Heart right ventricle (tissue), 16 donors: ENCODE results near the gene NUCB1. TPM values are rescaled to one million over a fixed set of nuclear protein-coding genes. Genes with fewer than 3 reads are reported as not detected.

Source experiments
- ATAC-seq, 8 donors: fragments of 200-7000 bp; cut with Tn5 transposase; one replicate each; pipeline ENCODE4 v1.9.1; 2020; ENCODE audit warnings: mild to moderate bottlenecking in 8 of 8, moderate library complexity in 8 of 8, moderate number of reproducible peaks in 1 of 8
- DNase-seq, 2 donors: peaks; one replicate each; pipeline ENCODE4 v3.0.0-alpha.2; 2020
- H3K27ac ChIP-seq, 10 donors: fragments of 200-600 bp; sonication (generic) in 2 of 10; one replicate each; pipeline versions ENCODE4 v1.5.0 to v1.8.0; 2020 to 2022; ENCODE audit warnings: mild to moderate bottlenecking in 3 of 10
- H3K27me3 ChIP-seq, 7 donors: fragments of 200-600 bp; one replicate each; pipeline ENCODE4 v1.8.0; 2021 to 2022; ENCODE audit warnings: mild to moderate bottlenecking in 2 of 7
- H3K36me3 ChIP-seq, 9 donors: fragments of 200-600 bp; sonication (generic) in 1 of 9; one replicate each; pipeline versions ENCODE4 v1.5.0 to v1.8.0; 2020 to 2022; ENCODE audit warnings: mild to moderate bottlenecking in 2 of 9
- H3K4me1 ChIP-seq, 9 donors: fragments of 200-600 bp; sonication (generic) in 1 of 9; one replicate each; pipeline versions ENCODE4 v1.5.0 to v1.8.0; 2020 to 2022; ENCODE audit warnings: mild to moderate bottlenecking in 4 of 9
- H3K4me3 ChIP-seq, 10 donors: fragments of 200-600 bp; sonication (generic) in 2 of 10; one replicate each; pipeline versions ENCODE4 v1.5.0 to v1.8.0; 2020 to 2022; ENCODE audit warnings: mild to moderate bottlenecking in 7 of 10, moderate library complexity in 2 of 10
- H3K9me3 ChIP-seq, 11 donors: fragments of 200-600 bp in 10 of 11; sonication (generic) in 2 of 11; one replicate each; pipeline versions ENCODE4 v1.5.0 to v1.8.0; 2013 to 2022; ENCODE audit warnings: mild to moderate bottlenecking in 2 of 11, control low read depth in 1 of 11, moderate library complexity in 1 of 11
- CTCF ChIP-seq, 9 donors: fragments of 200-600 bp; sonication (generic) in 2 of 9; IDR thresholded peaks; one replicate each; pipeline versions ENCODE4 v1.5.0 to v1.8.0; 2021 to 2022; ENCODE audit warnings: antibody characterized with exemption in 9 of 9, mild to moderate bottlenecking in 5 of 9, moderate library complexity in 1 of 9
- WGBS, 2 donors: extraction: QIAGEN DNeasy Blood & Tissue Kit; methylation state at CpG; one replicate each; pipeline ENCODE4 v1.1.7; 2013; ENCODE audit warnings: inconsistent platforms in 1 of 2; 5-methylcytosine and 5-hydroxymethylcytosine counted together
- intact Hi-C, 10 donors: fragments of 100-400 bp; cut with DNase I; formaldehyde crosslinking; loops; one replicate each; pipeline versions ENCODE4 v1.11.1 to v1.14.2; 2022
- polyA plus RNA-seq, 2 donors: library from polyadenylated mRNA; stranded (reverse); fragments of 200-250 nt; gene quantifications; one replicate each; pipeline ENCODE4 v1.2.3, GENCODE V29; 2013
- total RNA-seq, 10 donors: library from RNA; stranded (reverse); fragmentation: NEBNext Ultra II Directional in 3 of 10; extraction: Animal tissue kit (Norgen Biotek cat#: 25700) in 3 of 10; gene quantifications; one replicate each; pipeline versions ENCODE4 v1.2.1 to v1.2.4, GENCODE V29; 2021 to 2023
- donor health status: Arrhythmogenic right ventricular cardiomyopathy.
- donor health status: ischemic (EF 13 %, LVEDD 7.1; RV severe dilation, severe dysfunction).
- donor health status: healthy with polysubstance abuse.
- donor health status: DM: no; HTN: yes; CAD: no.
- donor health status: DM: no; HTN: no; CAD: no.
- donor health status: ischemic (EF 25% LVEDD 6.9; RV normal size, moderate dysfunction).
- donor health status: ischemic (EF 25% LVEDD 5.7; RV mildly dilated, moderate dysfunction).
- donor health status: healthy.
- donor health status: DM: yes; HTN: yes; CAD: no.
- donor health status: Ischemic cardiomyopathy.
- donor health status: ischemic (EF 35%, LVEDD 5.7; RV mildly dilated, moderate dysfunction).
- donor health status: nonischemic (EF 11% LVEDD 7.7; RV severe dilation, severe dysfunction).
- donor health status: DM: yes; HTN: yes; CAD: no.
- donor health status: PGD.
- donor health status: ischemic (EF 29% LVEDD 5.4; RV normal size, mild dysfunction).
- donor health status: nonischemic (EF 23%, LVEDD 6.1; RV moderate dilation, normal function).

The NUCB1 gene
- total and polyA plus RNA-seq, 12 donors = 170 to 452 (median 304) TPM

- H3K9me3 ChIP-seq = no peaks in the 10 kb centered on the region
- 95% methylated on average over 6 of the region's 6 CpGs for WGBS, 2 donors
- H3K27me3 ChIP-seq = no peaks in the 10 kb centered on the region
- peaks cover 0 to 27% (median 0%) of the 10 kb centered on the region in 9 donors for H3K36me3 ChIP-seq
- TF ChIP-seq CTCF (IDR thresholded peaks at IDR 0.05) = no peak
- H3K27ac ChIP-seq = no peak overlapping the region
- peaks cover 0 to 12% (median 0%) of the 10 kb centered on the region in 9 donors for H3K4me1 ChIP-seq
- DNase-seq (no peak), ATAC-seq (no peak)
- intact Hi-C loops = no loop called here
- no peak overlapping the region for H3K4me3 ChIP-seq
Measured at GRCh38 chr19:48856921-48857320, 43.2 kb upstream of the NUCB1 start.

- H3K4me3 ChIP-seq = peak overlapping the region in 3 of 10 donors; percentile 21 to 47 (median 32)
- ATAC-seq (peak; percentile 37 to 72 (median 66)), DNase-seq (peak in 1 of 2 donors; percentile 60)
- no peak for TF ChIP-seq CTCF (IDR thresholded peaks at IDR 0.05)
- H3K4me1 ChIP-seq = peaks cover 0 to 6% (median 0%) of the 10 kb centered on the region in 9 donors
- intact Hi-C loops = no loop called here
- peak overlapping the region in 2 of 10 donors; percentile 22 to 37 for H3K27ac ChIP-seq
- H3K9me3 ChIP-seq = no peaks in the 10 kb centered on the region
- H3K36me3 ChIP-seq = peaks cover 0 to 18% (median 0%) of the 10 kb centered on the region in 9 donors
- 42 to 55% methylated on average over 34 of the region's 34 CpGs for WGBS, 2 donors
- no peaks in the 10 kb centered on the region for H3K27me3 ChIP-seq
Measured at GRCh38 chr19:48858984-48859710, 41.0 kb upstream of the NUCB1 start.

- ATAC-seq (peak; percentile 8 to 73 (median 52)), DNase-seq (no peak)
- Histone ChIP-seq H3K36me3 (peaks cover 0 to 16% (median 0%) of the 10 kb centered on the region in 9 donors), H3K27me3 (no peaks in the 10 kb centered on the region), H3K9me3 (no peaks in the 10 kb centered on the region), H3K4me1 (peaks cover 0 to 6% (median 0%) of the 10 kb centered on the region in 9 donors), H3K4me3 (peak overlapping the region in 3 of 10 donors; percentile 21 to 47 (median 32)), H3K27ac (peak overlapping the region in 2 of 10 donors; percentile 22 to 37)
- no peak for TF ChIP-seq CTCF (IDR thresholded peaks at IDR 0.05)
- 76 to 86% methylated on average over 30 of the region's 30 CpGs for WGBS, 2 donors
- intact Hi-C loops = no loop called here
Measured at GRCh38 chr19:48859711-48860572, 40.2 kb upstream of the NUCB1 start.

- no peak for TF ChIP-seq CTCF (IDR thresholded peaks at IDR 0.05)
- intact Hi-C loops = no loop called here
- H3K4me1 ChIP-seq = peaks cover 0 to 9% (median 2%) of the 10 kb centered on the region in 9 donors
- 86 to 91% methylated on average over 18 of the region's 18 CpGs for WGBS, 2 donors
- no peak overlapping the region for H3K27ac ChIP-seq
- no peaks in the 10 kb centered on the region for H3K27me3 ChIP-seq
- no peak overlapping the region for H3K4me3 ChIP-seq
- no peak for DNase-seq
- H3K36me3 ChIP-seq = peaks cover 0 to 16% (median 0%) of the 10 kb centered on the region in 9 donors
- ATAC-seq = no peak
- H3K9me3 ChIP-seq = no peaks in the 10 kb centered on the region
Measured at GRCh38 chr19:48861313-48861712, 38.8 kb upstream of the NUCB1 start.
